GM18508 (cell line): ENCODE measurements around the gene MAMLD1.
"Not testable (repeated sequence)": the region's sequence is repeated elsewhere in the genome, so short reads cannot be mapped to it uniquely, and the experiment has no call there.

Experiments
- ATAC-seq: cut with Tn5 transposase; IDR thresholded peaks from one replicate; pipeline ENCODE4 v1.9.1; 2021; ENCODE audit warnings: moderate number of reproducible peaks; ENCODE audit not compliant: insufficient read depth, unreplicated experiment

MAMLD1 gene

GRCh38 chrX:150362599-150363481 is at the start of gene MAMLD1:
MAMLD1 (plus strand) TSS chrX:150363317; CDS start chrX:150445517, 82,200 bp downstream.
- ATAC-seq = no peak

DNA sequence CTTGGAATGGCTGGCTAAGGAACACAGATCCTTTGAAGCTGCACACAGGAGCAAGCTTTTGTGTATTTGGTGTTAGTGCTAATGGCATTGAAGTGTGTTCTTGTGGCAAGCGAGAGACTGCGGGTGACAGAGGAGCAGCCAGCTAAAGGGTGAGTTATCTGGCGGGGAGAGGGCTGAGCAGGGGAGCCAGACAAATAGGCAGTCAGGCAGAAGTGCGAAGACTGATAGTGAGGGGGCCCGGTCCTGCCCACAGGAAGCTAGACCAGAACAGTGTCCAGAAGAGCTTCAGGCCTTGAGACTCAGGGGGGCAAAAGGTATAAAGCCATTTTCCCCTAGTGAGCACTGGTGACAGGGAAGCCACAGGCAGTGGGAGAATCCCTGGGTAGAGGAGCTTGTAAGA is 49.6 kb upstream of the MAMLD1 start:
- no peak for ATAC-seq

DNA sequence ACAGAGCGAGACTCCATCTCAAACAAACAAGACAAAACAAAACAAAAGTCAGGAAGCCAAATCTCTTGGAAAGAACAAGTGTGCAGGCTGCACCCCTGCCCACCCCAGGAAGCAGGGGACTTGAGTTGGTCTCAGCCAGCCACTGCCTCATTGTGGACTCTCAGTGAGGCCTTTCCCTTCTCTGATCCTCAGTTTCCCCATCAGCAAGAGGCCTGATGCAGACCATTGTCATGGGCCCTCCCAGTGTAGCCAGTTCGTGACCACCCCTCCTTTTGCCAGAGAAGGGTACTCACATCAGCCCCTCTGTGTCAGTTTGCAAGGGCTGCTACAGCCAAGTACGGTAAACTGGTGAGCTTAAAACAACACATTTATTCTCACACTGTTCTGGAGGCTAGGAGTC is 48.9 kb upstream of the MAMLD1 start:
- no peak for ATAC-seq

DNA sequence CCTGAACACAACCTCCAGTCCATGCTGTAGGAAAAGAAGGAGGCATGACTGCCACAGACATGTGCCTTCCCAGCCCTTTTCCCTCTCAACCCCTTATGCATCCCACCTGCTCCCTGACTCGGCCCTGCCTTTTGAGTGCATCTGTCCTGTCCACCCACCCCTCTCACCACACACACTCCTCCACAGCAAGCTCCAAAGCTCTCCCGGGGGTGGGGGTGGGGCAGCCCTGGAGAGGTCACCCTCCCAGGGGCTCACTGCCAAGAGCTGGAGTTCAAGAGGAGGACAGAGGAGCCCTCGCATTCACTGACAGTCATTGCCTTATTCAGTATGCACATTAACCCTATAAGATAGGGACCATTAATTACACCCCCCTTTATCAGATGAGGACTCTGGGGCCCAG is 46.6 kb upstream of the MAMLD1 start:
- ATAC-seq = no peak

DNA sequence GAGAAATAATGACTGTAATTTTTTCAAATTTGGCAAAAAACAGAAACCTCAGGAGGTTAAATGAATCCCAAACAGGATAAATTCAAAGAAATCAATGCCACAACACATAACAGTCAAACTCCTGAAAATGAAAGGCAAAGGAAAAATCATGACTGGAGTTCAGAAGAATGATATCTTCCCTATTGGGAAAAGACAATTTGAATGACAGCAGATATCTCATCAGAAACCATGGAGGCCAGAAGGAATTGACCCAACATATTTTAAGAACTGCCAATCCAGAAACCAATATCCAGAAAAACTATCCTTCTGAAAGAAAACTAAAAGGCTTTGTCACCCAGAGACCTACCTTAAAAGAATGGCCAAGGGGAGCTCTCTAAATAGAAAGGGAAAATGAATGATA is 40.1 kb upstream of the MAMLD1 start:
- no peak for ATAC-seq

DNA sequence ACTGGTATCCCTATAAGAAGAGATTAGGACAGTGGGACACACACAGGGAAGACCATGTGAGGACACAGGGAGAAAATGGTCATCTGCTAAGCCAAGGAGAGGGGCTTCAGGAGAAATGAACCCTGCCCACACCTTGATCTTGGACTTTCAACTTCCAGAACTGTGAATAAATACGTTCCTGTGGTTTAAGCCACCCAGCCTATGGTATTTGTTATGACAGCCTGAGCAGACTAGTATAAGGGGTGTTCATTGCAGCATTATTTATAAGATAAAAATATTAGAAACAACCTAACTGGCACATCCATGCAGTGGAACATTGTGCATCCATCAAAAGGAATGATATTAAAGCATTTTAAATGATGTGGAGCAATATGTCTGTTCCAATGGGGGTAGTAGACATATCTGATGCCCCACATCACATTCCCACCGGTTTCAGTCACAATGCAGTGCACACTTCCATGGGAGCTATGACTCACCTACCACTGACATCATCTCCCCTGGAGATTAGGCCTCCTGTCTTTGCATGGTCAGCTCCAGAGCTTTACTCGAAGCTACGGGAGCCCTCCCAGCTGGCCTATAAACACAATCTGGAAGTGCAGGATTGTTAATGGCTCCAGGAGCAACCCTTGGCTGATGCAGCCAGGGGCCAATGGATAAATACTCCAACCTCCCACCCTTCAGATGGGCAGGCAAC is 38.9 kb upstream of the MAMLD1 start:
- no peak for ATAC-seq

- ATAC-seq = no peak
Measured at GRCh38 chrX:150324919-150325318, 38.2 kb upstream of the MAMLD1 start.

DNA sequence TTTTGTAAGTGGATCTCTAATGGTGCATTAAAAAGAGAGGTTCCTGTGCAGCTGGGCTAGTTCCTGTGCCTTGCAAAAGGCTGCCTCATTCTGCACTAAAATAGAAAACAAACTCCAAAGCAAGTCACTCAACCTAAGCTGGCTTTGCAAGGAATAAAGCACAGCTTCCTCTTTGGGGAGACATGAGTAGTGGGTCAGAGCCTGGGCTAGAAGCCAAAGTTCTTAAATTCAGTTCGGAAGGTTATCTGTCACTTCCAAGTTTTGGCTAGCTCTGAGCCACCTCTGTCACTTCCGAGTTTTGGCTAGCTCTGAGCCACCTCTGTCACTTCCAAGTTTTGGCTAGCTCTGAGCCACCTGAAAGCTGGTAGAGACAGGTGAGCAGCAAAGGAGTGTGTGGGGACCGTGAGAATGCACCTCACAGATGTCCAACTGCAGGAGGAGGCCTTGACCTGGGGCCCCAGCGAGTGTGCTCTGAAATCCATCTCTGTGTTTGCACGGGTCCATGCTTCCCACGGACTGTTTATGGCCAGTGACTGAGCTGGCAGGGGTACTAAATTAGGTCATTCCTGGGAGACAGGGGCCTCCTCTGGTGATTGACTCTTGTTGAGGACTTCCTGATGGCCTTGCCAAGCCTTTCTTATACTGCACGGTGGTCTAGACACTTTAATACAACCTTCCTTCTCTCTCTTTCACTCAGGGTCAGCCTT is 36.4 kb upstream of the MAMLD1 start:
- no peak for ATAC-seq

DNA sequence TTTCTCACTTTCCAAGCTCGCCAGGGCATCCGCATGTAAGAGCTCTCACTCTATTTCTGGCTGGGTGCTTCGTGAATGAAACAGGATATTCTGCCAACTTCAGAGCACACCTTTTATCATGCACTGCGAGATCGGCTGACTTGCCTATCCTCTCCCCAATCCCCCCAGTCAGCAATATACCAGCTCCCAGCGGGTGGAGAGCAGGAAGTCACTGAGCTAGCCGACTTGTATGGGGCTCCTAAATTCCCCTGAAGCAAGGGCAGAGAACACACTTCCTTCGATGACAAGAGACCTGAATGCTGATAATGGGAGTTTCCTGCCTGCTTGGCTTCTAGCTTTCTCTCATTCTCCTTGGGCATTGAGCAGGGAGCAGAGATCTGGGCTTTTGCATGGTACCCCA is 33.8 kb upstream of the MAMLD1 start:
- ATAC-seq = no peak

DNA sequence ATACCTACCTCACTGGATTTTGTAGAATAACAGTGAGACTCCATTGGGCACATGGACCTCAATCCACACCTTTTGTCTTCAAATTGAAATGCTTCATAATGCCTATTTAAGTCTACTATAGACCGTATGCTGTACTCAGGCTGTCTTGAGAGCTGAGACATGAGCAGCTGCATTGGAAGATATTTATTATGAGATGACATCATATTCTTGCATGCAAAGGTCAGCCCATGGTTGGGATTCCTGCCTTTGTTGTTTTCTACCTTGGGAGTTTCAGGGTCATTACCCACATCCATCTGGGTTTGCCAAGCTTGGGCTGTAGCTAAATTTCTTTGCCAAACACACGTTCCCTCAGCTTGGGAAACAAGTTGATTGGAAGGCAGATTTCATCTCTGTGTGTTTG is 33.2 kb upstream of the MAMLD1 start:
- no peak for ATAC-seq

GRCh38 chrX:150332023-150332422 is 31.1 kb upstream of the MAMLD1 start:
- ATAC-seq = no peak

GRCh38 chrX:150334100-150334499 is 29.0 kb upstream of the MAMLD1 start:
- no peak for ATAC-seq

DNA sequence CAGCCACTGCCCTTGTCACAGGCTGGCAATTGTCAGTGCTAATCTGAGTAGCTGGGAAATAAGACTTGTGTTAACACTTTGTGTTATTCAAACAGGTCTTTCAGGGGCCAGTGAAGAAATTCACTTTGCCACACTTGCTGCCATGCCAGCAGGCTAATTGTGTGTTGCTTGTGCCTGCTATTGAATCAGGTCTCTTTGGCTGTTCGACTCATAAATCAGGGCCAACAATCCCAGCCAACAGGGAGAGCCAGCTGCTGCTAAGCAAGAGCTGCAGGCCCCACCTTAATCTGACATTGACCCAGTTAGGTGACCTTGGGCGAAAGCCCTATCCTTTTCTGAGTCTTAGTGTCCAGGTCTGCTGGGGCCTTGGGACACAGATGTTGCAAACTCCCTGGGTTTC is 28.1 kb upstream of the MAMLD1 start:
- ATAC-seq = no peak

GRCh38 chrX:150337026-150337425 is 26.1 kb upstream of the MAMLD1 start:
- no peak for ATAC-seq

DNA sequence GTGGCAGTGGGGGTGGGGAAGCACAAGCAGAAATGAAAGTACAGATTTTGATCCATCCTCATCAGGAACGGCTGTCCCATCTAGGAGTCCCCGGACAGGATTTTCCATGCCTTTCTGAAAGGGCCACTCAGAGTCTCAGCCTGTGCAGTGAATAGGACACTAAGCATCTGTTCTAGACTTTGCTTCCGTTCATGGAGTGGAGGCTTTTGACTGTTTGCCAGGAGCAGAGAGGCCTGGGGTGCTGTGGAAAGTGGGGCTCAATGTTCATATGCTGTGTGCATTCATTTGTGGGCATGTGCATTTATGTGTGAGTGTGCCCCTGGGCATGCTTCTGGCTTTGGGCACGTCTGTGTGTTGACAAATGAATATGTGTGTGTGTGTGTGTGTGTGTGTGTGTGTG is 25.6 kb upstream of the MAMLD1 start:
- no peak for ATAC-seq

DNA sequence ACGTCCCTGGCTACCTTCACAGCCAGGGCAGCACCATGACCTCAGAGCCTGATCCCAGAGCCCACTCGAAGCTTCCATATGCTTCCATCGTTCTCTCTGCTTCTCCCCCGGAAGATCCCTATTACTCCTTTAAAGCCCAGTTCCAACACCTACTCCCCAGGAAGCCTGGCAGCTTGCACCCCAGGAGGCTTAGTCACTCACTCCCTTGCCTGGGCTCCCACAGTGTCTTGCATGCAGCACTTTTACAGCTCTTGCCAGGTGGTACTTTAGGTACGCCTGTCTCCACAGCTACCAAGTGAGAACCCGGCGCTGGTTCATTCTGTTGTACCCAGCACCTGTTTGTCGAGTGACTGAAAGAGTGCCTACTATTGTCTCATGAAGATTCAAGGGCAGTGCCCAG is 24.5 kb upstream of the MAMLD1 start:
- no peak for ATAC-seq

DNA sequence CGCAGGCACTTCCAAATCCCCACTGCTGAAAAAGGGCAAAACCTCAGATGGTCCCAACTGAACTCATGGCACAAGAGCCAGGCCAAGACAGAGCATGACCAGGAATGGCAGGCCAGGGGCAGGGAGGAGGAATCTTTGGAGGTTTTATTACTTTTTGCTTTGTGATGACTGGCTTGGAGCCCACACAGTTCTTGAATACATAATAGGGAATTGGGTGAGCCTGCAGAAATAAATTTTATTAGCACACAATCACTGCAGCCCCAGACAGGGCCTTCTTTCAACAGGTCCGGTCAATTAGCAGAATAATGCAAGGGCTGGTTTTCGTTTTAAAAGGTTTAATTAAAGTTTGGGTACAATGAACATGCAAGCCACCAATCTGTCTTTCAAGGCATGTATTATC is 23.4 kb upstream of the MAMLD1 start:
- no peak for ATAC-seq

DNA sequence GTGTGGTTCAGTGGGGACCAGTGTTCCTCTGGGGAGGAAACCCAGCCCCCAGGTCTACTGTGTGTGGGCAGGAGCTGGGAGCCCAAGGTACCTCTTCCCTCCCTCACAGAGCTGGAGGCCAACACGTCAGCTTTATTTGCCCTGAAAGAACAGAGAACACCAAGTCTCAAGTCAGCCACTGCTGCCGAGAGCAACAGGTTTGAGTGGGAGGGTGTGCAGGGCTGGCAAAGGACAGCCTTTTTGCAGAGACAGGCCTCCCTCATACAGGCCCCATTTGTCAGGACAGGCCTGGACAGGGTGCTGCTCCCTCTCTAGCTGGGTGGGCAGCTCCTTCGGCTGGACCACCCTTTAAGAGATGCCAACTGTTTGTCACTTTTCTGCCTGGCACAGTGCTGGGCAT is 22.8 kb upstream of the MAMLD1 start:
- not testable (repeated sequence) for ATAC-seq

DNA sequence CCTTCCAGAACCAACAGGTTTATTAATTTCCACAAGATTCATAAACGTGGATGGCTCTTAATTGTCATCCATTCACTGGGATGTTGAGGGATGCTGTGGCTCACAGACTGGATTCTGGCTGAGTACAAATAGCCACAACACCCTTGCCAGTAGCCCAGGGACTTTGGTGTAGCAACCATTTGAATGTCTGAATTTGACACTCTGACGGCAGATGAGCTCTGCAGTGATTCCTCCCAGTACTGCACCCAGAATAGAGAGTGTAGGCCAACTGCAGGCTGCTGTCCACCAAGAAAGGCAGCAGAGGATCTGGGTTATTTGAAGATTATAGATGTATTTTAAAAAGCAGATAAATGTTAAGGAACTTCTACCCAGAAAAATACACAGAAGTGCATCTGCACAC is 15.6 kb upstream of the MAMLD1 start:
- no peak for ATAC-seq

DNA sequence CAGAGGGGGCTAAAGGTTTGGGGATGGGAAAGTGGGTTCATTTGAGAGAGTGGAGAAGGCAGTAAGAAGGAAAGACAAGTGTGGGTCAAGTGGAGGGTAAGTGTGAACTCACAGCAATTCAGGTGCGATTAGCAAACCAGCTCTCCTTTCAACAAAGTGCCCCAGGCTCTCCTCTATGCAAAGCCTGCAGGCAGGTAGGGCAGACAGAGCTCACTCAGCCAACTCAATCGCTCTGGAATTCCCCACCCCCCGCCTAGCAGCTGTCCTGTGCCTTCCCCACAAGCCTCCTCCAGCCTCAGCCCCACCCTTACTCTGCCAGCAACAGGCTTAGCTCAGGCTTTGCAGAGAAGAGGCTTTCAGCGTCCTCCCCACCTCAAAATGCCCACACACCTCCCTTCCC is 14.8 kb upstream of the MAMLD1 start:
- ATAC-seq = no peak

DNA sequence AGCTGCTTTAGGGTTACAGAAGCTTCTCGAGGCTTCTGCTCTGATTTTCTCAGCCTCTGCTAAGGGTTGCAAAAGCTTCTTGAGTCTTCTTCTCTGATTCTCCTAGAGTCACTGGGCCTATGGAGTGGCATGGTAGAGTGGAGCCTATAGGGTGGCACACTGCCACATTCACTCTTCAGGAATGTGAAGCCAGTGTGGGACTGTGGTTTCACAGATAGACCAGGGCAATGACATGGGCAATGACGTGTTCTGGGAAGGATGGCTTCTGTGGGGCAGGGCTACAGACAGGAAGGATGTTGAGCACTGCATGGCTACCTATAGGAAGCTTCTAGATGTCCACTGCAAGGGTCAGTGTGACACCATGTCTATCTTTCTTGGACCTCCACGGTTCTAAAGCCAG is 11.0 kb upstream of the MAMLD1 start:
- ATAC-seq = no peak
